Glomerular visceral epithelial cell (primary cell): ENCODE data around the gene FTSJ1.
A peak's percentile ranks its signal among the peaks of the same experiment; 100 is the strongest.
"Not testable (repeated sequence)": the region's sequence is repeated elsewhere in the genome, so short reads cannot be mapped to it uniquely, and the experiment has no call there.

Source experiments
- DNase-seq: peaks from one replicate; pipeline ENCODE4 v3.0.0-alpha.2; 2016; ENCODE audit errors: extremely low spot score

Gene FTSJ1, protein sequence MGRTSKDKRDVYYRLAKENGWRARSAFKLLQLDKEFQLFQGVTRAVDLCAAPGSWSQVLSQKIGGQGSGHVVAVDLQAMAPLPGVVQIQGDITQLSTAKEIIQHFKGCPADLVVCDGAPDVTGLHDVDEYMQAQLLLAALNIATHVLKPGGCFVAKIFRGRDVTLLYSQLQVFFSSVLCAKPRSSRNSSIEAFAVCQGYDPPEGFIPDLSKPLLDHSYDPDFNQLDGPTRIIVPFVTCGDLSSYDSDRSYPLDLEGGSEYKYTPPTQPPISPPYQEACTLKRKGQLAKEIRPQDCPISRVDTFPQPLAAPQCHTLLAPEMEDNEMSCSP

DNA sequence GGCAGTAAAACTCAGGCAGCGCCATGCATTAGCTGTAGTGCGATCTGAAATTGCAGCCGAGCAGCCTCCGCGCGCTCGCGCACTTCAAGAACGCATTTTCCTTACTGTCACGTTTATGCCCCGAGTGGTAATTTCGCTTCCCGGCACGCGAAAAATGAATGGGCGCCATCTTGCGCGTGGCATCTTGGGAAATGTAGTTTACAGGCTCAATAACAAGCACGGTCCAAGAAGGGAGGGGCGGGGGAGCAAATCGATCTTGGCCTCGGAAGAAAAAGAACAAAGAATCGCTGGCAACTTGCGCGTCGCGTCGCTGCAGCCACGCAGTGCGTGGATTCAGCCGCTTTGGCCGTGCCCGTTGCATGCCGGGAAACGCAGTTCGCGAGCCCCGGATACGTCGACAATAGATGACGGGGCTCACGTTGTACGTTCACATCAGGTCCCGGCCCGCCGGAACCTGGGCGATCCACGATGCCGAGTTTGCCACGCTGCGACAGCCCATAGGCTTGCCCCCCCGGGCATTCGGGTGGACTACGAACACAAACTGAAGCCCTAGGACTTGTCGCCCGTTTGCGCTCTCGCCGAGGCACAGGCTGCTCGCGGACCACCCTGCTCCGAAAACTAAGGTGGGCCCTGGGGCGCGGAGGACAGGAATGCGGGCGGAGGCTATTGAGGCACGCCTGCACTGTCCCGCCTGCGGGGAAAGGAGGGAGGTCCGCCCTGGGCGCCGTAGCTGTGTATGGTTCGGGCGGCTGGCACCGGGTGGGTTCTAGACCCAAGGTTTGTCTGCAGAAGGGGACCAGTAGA lies at the start of gene FTSJ1:
Gene FTSJ1 (plus strand): TSS at position 426 of the 804 bp plus-strand sequence. CDS start 1,849 bp downstream, outside the sequence.
- peak; percentile 89 for DNase-seq

DNA sequence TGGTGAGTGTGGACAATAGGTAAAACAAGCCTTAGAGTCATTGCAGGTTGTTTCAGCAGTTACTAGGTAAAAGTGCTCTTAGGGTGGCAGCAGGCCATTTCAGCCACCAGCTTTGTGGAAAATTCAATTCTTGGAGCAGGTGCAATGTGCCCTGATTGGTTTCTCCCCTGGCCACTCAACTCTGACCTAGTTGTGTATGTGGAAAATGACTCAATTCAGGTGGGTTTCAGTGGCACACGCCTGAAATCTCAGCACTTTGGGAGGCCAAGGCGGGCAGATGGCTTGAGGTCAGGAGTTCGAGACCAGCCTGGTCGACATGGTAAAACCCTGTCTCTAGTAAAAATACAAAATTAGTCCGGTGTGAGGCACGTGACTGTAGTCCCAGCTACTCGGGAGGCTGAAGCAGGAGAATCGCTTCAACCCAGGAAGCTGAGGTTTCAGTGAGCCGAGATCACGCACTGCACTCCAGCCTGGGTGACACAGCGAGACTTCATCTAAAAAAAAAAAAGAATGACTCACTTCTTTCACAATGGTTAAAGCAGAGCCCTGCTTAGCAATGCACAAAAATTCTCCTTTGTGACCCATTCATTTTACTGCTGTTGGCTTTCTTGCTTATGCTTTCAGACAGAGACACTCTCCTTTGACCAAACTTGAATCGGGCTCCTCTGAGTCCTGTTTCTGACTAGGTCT lies 48.8 kb upstream of the FTSJ1 start:
- DNase-seq, result not testable (repeated sequence)

DNA sequence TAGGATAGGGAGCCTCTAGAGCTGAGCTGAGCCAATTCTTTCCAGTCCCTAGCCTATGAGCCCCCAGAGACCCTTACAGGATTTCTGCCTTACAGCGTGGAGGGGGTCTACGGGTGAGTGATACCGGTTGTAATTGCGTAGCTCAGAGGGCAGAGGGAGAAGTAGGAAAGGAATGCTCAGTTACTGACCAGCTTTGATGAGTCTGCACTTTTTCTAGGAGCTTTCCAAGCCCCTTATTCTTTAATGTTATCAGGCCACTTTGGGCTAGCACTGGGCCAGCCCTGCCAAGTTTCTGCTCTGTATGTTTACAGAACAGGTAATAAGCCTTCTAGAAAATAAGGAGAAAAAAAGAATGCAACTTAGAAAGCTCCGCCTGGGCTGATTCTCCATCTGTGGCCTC lies 46.4 kb upstream of the FTSJ1 start:
- not testable (repeated sequence) for DNase-seq

DNA sequence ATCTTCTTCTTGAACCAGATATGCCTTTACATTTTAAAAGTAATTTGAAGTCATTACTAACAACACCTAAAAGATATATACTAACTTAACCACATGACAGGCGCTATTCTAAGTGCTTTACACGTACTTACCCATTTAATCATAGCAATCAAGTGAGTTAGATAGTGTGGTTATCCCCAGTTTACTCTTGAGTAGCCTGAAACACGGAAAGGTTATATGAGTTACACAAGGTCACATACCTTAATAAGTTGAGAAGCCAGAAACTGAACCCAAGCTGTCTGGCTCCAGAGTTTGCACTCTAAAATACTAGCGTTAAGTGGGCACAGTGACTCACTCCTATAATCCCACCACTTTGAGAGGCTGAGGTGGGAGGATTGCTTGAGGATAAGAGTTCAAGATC lies 45.8 kb upstream of the FTSJ1 start:
- peak; percentile 53 for DNase-seq

DNA sequence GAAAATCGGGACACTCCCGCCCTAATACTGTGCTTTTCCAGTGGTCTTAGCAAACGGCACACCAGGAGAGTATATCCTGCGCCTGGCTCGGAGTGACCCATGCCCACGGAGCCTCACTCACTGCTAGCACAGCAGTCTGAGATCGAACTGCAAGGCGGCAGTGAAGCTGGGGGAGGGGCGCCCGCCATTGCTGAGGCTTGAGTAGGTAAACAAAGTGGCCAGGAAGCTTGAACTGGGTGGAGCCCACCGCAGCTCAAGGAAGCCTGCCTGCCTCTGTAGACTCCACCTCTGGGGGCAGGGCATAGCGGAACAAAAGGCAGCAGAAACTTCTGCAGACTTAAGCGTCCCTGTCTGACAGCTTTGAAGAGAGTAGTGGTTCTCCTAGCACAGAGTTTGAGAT lies 42.3 kb upstream of the FTSJ1 start:
- DNase-seq, result not testable (repeated sequence)

DNA sequence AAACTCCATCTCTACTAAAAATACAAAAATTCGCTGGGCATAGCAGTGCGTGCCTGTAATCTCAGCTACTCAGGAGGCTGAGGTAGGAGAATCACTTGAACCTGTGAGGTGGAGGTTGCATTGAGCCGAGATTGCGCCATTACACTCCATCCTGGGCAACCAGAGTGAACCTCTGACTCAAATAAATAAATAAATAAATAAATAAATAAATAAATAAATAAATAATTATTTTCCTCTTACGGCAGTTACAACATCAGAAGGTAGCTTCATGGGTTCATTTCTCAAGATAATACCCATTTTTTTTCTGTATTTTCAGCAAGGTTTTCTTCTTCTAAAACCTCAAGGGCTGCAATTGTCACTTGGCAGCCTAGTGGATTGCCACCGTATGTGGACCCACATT lies 28.8 kb upstream of the FTSJ1 start:
- not testable (repeated sequence) for DNase-seq

DNA sequence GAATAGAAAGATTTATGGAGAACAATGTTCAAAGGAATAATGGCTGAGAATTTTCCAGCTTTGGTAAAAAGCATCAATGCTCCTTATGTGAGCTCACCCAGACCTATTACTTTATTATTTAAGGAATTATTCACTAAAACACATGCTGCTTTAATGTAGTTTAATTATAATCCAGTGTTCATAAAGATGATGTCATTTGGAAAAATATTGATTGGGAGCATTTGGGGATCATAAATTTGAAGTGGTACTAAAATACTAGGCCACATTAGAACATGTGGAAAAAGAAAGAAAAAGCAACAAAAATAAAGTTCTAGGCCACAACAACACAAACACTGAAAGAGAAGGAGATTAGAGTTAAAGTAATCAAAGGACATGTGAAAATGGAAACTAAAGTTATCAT lies 25.9 kb upstream of the FTSJ1 start:
- no peak for DNase-seq

DNA sequence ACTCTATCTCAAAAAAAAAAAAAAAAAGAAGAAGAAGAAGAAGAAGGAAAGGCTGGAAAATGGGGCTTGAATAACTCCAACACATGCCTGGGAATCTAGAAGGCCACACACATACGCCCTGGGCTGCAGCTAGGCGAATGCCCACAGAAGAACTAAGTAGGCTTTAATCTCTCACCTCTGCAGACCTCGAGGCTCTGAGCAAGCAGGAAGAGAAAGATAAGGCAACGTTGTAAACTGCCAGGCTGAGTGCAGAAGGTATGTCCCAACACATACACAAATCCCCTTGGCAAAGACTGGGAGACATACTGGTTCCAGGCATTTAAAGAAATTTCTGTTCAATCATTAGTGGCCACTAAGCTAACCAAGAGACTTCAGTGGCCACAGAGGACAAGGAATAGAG lies 24.3 kb upstream of the FTSJ1 start:
- DNase-seq, result no peak

DNA sequence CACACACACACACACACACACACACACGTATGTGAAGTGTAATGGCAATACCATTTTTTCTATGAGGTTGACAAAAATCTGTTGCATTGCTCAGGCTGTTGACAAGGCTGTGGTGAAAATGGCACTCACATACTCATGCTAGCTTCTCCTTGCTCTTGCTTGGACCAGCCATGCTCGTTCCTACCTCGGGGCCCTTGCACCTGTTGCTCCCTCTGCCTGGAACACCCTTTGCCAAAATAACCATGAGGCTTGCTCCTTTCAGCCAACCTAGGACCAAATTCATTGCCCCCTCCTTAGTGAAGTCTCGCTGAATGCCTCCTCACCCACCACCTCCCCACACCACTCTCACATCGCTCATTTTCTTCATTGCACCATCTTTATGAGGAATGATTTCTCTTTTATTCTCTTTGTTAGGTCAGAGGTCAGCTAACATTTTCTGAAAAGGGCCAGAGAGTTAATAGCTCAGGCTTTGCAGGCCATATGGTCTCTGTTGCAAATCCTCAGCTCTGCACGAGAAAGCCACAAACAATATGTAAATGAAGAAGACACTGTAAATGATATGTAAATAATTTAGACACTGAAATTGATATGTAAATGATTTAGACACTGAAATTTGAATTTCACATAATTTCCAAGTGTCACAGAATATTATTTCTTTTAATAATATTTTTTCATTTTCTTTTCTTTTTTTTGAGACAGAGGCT lies 19.2 kb upstream of the FTSJ1 start:
- DNase-seq, result no peak

DNA sequence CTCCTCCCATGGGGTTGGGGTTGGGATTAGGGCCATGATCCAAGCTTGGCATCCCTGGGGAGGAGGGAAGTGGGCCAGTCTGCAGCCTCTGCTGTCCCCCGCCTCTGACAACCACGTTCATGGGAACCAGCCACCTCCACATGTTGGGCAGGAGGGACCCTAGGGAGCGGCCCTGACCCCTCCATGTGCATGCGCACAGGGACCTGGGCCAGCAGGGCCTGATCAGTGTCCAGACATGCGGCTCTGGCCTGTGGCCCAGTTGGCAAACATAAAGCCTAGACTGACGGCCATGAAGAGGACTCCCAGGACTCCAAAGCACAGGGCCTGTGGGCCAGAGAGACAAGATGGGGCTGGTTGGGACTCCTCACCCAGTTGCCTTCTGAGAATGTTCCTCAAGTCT lies 17.3 kb upstream of the FTSJ1 start:
- no peak for DNase-seq

DNA sequence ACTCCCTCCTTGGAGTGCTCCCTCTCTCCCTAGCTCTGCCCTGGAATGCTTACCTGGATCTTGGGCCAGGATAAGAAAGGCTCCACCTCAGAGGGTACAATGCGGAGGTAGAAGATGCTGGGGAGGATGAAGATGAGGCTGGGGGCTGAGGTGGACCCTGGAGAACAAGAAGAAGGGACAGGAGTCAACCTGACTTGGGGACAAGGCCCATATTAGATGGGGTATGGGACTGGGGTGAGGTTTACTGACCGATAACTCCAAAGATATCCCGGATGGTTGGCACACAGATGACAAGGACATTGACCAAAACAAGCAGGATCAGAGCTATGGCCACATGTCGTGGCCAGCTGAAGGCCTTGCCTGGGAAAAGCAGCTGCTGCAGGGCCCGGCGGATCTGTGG lies 16.5 kb upstream of the FTSJ1 start:
- DNase-seq, result no peak

DNA sequence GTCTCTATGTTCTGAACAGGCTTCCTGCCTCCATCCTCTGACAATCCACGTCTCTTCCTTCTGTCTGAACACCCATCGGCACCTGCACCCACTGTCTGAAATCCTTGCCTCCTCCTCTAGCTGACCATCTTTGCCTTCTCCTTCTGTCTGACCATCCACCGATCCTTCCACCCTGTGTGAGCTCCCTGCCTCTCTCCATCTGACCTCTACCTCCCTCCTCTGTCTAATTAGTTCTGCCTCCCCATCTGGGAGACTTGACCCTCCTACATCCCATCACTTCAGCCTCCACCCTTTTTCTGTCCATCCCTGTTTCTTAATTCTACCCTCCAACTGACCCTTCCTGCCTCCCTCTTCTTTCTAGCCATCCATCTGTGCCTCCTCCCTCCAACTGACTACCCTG lies 16.0 kb upstream of the FTSJ1 start:
- no peak for DNase-seq

DNA sequence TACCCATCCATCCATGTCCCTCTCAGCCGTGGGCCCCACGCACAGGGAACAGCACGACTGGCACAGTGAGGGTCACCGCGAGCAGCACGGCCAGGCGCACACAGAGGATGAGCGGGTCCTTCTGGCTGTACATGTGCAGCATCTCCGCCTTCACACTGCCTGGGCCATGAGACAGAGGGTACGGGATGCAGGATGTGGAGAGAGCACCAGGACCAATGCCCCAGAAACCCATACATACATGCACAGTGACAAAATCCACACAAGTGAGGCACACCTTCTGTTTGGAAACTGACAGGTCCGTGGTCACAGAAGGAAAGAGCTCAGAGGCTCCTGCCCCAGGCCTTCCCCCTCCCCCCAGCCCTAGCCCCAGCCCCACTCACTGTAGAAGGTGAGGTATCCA lies 15.4 kb upstream of the FTSJ1 start:
- DNase-seq, result no peak

DNA sequence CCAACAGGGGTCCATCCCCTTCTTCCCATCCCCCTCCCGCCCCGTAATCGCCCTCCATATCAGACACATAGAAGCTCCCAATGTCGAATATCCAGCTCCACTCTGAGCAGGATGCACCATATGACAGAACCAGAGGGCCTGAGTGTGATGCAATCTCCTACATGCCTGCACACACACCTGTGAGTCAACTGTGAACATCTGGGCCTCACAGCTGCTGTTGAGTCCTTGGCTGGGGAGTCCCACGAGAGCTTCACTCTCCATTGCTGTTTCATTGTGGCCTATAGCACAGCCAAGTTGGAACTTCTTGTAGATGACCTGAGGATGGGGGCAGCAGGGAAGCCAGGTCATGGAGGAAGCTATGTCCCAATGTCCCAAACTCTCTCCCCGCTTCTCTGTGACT lies 14.2 kb upstream of the FTSJ1 start:
- DNase-seq, result no peak

DNA sequence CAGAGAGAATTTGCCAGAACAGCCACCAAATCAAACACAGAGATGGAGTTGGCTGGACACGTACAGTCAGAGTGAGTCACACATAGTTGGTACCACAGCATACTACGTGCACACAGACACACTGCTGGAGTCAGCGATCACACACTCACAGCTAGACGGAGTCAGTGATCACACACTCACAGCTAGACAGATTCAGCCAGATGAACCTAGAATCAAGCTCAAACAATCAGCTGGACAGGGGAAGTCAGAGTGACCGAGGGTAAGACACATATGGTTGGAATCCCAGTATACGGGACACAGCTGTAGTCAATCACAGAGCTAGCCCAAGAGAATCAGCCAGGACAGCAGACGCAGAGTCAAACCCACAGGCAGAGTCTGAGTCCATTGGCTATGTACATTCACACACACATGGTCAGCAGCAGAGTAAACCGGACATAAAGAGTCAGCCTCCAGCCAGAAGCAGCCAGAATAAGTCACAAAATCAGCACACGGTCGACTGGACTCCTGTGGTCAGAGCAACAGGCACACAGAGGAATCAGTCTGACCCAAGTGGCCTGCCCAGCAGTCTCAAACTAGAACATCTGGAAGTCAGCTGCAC lies 10.6 kb upstream of the FTSJ1 start:
- peak; percentile 80 for DNase-seq

DNA sequence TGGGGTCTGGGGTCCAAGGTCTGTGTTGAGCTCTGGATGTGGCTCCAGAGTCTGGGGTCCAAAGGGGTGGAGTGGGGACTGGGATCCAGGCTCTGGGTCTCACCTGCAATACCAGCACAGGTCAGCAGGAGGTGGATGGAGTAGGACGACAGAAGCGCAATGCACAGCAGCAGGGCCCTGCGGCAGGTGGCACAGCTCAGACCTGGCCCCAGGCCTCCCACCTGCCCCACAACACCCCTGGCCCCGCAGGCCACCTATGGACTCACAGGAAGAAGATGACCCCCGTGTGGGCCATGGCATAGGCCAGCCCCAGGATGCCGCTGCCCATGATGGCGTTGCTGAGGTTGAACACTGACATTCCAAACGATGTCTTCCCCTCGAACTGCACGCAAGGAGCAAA lies 9.3 kb upstream of the FTSJ1 start:
- no peak for DNase-seq

DNA sequence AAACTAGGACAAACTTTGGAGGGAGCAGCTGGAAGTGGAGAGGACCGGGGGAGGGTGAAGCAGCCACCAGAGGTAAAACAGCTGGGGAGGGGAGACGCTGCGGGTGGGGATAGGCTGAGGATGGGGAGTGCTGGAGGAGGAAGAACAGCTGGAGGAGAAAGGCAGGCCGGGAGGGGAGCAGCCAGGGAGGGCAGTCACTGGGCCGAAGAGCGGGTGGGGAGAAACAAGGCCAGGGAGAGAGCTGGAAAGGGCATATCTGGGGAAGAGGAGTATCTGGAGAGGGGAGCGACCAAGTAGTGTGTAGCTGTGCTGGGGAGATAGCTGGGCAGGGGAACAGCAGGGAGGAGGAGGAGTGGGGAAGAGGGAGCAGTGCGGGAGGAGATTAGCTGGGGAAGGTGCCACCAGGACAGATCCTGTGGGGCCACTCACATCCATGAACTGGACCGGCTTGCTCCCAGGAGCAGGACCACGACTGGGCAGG lies 8.7 kb upstream of the FTSJ1 start:
- DNase-seq, result no peak

DNA sequence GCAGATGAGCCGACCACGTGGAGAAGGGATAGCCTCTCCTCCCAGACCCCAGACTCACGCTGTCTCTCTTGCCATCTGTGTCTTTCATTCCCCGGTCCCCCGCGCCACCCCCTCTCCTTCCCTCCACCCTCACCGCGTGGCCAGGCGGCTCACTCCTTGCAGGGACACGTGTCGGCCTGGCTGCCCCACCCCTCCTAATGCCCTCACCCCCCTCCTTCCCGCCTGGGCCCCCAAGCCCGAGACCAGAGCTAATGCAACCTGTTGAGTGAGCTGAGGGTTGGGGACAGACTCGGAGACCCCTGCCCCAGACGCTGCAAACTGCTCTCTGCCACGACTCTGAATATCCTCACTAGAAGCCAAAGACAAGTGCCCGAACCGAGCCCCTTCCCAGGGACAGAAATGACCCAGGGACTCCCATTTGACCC lies 7.7 kb upstream of the FTSJ1 start:
- DNase-seq, result no peak

DNA sequence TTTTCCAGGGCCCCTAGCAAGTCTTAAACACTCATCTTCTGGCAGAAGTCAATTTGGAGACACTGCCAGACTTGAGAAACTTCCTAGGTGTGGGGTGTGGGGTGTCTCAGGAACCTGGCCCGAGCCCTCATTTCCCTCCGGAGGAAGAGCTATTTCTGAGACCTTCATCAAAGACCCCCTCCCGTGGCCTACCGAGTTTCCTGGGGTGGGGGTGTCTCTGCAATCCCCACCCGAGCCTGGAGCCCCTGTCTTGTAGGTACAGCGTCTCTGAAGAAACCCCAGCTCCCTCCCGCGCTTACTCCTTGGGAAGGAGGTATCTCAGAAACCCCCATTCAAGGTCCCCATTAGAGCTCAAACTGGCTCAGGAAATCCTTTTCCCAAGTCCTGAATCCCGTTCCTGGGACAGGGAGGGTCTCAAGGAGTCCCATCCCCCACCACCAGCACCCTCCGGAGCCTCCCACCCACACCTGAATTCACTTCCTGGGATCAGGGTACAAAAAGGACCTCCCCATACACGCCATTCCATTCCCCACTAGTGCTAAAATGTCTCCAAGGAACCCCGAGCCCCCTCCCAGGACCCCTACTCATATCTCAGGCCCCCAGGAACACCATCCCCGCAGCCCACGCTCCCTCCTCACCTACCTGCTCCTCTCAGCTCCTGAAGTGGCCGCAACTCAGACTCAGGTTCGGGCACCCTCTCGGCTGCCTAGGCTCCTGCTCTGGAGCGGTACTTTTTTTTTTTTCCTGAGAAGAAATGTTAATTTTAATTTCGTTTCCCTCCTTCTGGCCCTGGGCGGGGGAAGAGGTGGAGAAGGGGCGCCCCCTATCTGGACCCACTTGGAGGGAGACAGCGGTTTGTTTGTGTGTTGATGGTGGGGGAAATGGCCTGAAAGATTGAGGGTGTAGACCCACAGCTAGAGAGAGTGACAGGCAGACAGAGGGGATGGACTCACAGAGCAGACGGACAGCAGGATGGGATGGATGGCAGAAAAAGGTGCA lies 7.0 kb upstream of the FTSJ1 start:
- no peak for DNase-seq
